ENCODE measurements around the gene ARHGAP8. TPM values are rescaled to one million over a fixed set of nuclear protein-coding genes. Genes with fewer than 3 reads are reported as not detected.

ARHGAP8 gene
- total and polyA plus RNA-seq, 2 of the 13 experiments (the other 11 are each of a cell fraction or from before 2014, with no cell fraction given) = 0.07 TPM; not detected in 1

- TF ChIP-seq ZNF180 (CRISPR knock-in tag; IDR thresholded peaks at IDR 0.05; ENCODE audit: borderline replicate concordance, low read depth) (no peak), HINFP (CRISPR knock-in tag; IDR thresholded peaks at IDR 0.05; ENCODE audit: low read depth) (no peak), SIN3B (IDR thresholded peaks at IDR 0.05; ENCODE audit: low read length) (no peak), ZNF280B (CRISPR knock-in tag; IDR thresholded peaks at IDR 0.05; ENCODE audit: borderline replicate concordance) (no peak), IRF9 (CRISPR knock-in tag; IDR thresholded peaks at IDR 0.05; ENCODE audit: borderline replicate concordance) (no peak), XRCC5 (optimal IDR thresholded peaks at IDR 0.05; ENCODE audit: low read length) (no peak), POLR2AphosphoS5 (IDR thresholded peaks at IDR 0.05; ENCODE audit: low read depth, low read length) (no peak)
Measured at GRCh38 chr22:44764974-44765373, 12.6 kb downstream of the ARHGAP8 start (continued).

- H3K4me3 ChIP-seq (replicated peaks in 1 of 3; ENCODE audit: insufficient read depth in 1 of 3, low read depth in 2 of 3, low read length in 3 of 3) = no peak overlapping the region
- ChIA-PET CTCF (ENCODE audit: low intra/inter-chr PET ratio, low total read pairs) (no interaction called here), POLR2A (no interaction called here)
- intact Hi-C loops (cut with micrococcal nuclease; ENCODE audit: unreplicated experiment) (no loop called here), in situ Hi-C loops (cut with HindIII; ENCODE audit: extremely low pct_ligation_motif_present, low pct_unique_long_range_greater_than_20kb) (no loop called here)
- TF ChIP-seq ZNF124 (CRISPR knock-in tag; IDR thresholded peaks at IDR 0.05) (no peak), TEAD3 (CRISPR knock-in tag; optimal IDR thresholded peaks at IDR 0.05; ENCODE audit: borderline replicate concordance) (no peak), ZFY (CRISPR knock-in tag; IDR thresholded peaks at IDR 0.05) (no peak), RFX3 (CRISPR knock-in tag; IDR thresholded peaks at IDR 0.05) (no peak), ZC3H13 (CRISPR knock-in tag; IDR thresholded peaks at IDR 0.05) (no peak), PAX8 (CRISPR knock-in tag; IDR thresholded peaks at IDR 0.05; ENCODE audit: borderline replicate concordance) (no peak), SOX5 (CRISPR knock-in tag; IDR thresholded peaks at IDR 0.05; ENCODE audit: borderline replicate concordance) (no peak), SRF (IDR thresholded peaks at IDR 0.05; ENCODE audit: low read depth, low read length) (no peak), ZNF552 (CRISPR knock-in tag; IDR thresholded peaks at IDR 0.05; ENCODE audit: borderline replicate concordance) (no peak)
- no peak overlapping the region for H3K27ac ChIP-seq (ENCODE audit: extremely low read length, insufficient read depth, low read length)
- FAIRE-seq (no peak), DNase-seq (ENCODE audit: low spot score) (no peak), ATAC-seq (no peak)
- H3K9ac ChIP-seq (ENCODE audit: insufficient read depth, low read depth, low read length) = no peak overlapping the region
- no peak overlapping the region for H2AFZ ChIP-seq (ENCODE audit: low read length)
- no peaks in the 10 kb centered on the region for H4K20me1 ChIP-seq (ENCODE audit: insufficient read depth, low read length)
- no peaks in the 10 kb centered on the region for H3K9me3 ChIP-seq (ENCODE audit: low read length)
- H3K4me2 ChIP-seq (ENCODE audit: low read depth, low read length) = no peak overlapping the region
- H3K79me2 ChIP-seq (ENCODE audit: insufficient read depth, low read length) = no peaks in the 10 kb centered on the region
- no peaks in the 10 kb centered on the region for H3K4me1 ChIP-seq (ENCODE audit: insufficient read depth, low read length)
- no TSS peak for BruUV-seq (replicated peaks)
- no peaks in the 10 kb centered on the region for H3K36me3 ChIP-seq (replicated peaks in 1 of 2; ENCODE audit: control insufficient read depth in 1 of 2, insufficient read depth in 2 of 2, low read length in 2 of 2)
- WGBS (ENCODE audit: low lambda C conversion rate) = 10% methylated on average over 9 of the region's 23 CpGs
- peaks cover 5 to 26% of the 10 kb centered on the region in 2 experiments; a peak in 3 of 5 replicates for H3K27me3 ChIP-seq (ENCODE audit: control insufficient read depth in 1 of 2, insufficient read depth in 2 of 2, low read length in 2 of 2)
Measured at GRCh38 chr22:44765571-44766285, 13.4 kb downstream of the ARHGAP8 start.
